HG03159 (cell line): Measurements from ENCODE around the gene DCUN1D1.

Source experiments
- ATAC-seq: cut with Tn5 transposase; IDR thresholded peaks from one replicate; pipeline ENCODE4 v1.9.1; 2021; ENCODE audit warnings: mild to moderate bottlenecking, moderate library complexity; ENCODE audit not compliant: unreplicated experiment

DCUN1D1 gene

DNA sequence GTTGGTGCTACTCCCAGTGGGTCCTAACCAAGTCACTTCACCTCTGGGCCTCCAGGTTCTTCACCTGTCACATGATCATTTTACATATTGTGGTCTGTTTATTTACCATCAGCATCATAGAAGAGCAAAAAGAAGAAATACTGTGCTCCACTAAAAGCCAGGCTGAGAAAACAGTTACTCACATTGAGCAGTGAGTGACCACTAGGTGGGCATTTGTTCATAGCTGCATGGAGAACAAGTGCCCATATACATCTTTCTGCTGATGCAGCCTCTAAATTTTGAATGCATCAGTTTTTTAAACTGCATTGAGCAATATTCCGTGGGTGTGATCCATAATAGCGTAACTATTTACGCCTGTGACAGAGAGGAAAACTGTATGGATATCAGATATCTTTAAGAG, 76.2 kb downstream of the DCUN1D1 start:
- ATAC-seq = no peak

DNA sequence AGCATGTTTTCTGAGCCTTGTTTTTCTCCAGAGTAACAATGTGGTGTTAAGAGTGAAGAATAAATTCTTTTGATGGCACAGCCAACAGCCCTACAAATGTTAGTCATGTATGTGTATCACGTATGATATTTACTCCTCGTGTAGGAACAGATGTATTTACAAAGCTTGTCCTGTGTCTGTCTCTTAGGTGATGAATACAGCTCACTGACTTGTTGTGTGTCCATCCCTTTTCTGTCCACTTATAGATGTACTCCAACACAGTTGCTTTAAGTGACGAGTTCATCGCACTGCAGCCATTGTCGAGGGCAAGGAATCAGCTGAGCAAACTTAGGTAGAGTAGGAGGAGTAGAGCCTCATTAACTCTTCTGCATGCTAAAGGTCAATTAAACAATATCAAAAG, 78.1 kb downstream of the DCUN1D1 start:
- ATAC-seq = no peak

GRCh38 chr3:182896553-182896952, 83.8 kb downstream of the DCUN1D1 start:
- ATAC-seq = no peak

- ATAC-seq = no peak
These were observed 84.7 kb downstream of the DCUN1D1 start for GRCh38 chr3:182895513-182896112.

DNA sequence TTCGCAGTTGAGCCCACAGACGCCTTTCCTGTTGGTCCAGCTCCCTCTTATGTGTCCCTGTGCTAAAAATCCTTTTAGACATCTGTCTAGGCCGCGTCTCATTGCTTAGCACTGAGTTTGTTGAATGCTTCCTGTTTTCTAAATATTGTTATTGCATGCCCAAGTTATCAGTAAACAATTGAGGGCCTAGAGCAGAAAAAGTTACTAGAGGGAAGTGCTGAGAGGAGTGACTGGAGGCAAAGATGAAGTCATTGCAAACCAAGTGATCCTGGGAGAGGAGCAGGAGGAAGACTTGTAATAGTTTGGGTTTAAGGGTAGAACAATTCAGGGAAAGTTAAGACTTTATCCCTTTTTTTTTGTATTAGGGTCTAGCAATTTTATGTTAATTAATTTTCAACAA, 88.1 kb downstream of the DCUN1D1 start:
- no peak for ATAC-seq

DNA sequence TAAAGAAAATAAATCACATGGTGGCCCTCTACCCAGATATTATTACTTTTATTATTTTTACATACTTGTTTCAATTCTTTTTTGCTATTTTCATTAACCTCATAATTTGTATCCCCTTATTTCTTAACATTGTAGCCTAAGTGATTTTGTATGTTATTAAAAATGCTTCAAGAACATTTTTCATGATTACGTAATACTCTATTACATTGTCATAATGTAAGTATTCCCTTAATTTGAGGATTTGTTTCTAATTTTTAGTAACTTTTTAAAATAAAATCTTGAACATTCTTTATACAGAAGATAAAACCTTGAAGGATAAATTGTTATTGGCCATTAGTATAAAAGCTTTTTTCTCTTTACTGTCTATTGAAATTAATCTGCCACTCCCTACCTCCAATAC, 89.0 kb downstream of the DCUN1D1 start:
- ATAC-seq = no peak

GRCh38 chr3:182889948-182890629, 90.2 kb downstream of the DCUN1D1 start:
- no peak for ATAC-seq
